Measurements from ENCODE around the gene CTSD. TPM values are rescaled to one million over a fixed set of nuclear protein-coding genes. Genes with fewer than 3 reads are reported as not detected.

The CTSD gene
- total and polyA plus RNA-seq, 3 experiments from 2014 or later: 110 to 206 (median 116) TPM

DNA sequence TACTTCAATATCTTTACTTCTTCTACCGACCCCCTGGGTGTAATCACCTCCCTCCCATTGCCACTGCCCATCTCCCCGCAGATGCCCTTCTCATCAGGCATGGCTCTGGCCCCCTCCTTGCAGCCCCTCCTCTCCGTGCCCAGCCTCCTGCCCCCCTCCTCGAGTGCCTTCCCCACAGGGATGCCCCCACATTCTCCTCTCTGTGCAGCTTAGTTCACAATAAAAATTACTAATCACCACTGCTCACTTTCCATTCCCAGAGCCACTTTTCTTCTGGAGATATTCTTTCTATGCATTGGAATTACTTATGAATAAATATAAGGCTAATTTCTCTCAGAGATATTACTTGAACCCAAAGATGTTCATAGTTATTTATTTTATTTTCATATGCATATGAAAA, 35.4 kb downstream of the CTSD start:
- no peaks in the 10 kb centered on the region for H3K27me3 ChIP-seq (ENCODE audit: insufficient read depth, low read length, poor library complexity, severe bottlenecking)
- no peak overlapping the region for H3K27ac Mint-ChIP-seq
- peaks cover 12% of the 10 kb centered on the region for H3K4me1 ChIP-seq (ENCODE audit: insufficient read depth, low read length)
- peak overlapping the region in 2 of 7 donors; percentile 22 to 24 for H3K4me3 Mint-ChIP-seq
- no peaks in the 10 kb centered on the region for H3K36me3 ChIP-seq (ENCODE audit: insufficient read depth, low read length)
- H3K4me3 ChIP-seq (ENCODE audit: low read length): no peak overlapping the region
- H3K36me3 Mint-ChIP-seq: no peaks in the 10 kb centered on the region
- CTCF ChIA-PET: no interaction called here
- H3K9me3 Mint-ChIP-seq: no peaks in the 10 kb centered on the region
- H3K9me3 ChIP-seq (ENCODE audit: low read length): no peaks in the 10 kb centered on the region
- no peak for DNase-seq
- H3K27me3 Mint-ChIP-seq: peaks cover 12 to 23% of the 10 kb centered on the region in 2 donors
- POLR2A ChIA-PET: no interaction called here
- H3K27ac ChIP-seq (ENCODE audit: low read depth, low read length): no peak overlapping the region
- peaks cover 31 to 33% (median 33%) of the 10 kb centered on the region in 3 donors for H3K4me1 Mint-ChIP-seq

DNA sequence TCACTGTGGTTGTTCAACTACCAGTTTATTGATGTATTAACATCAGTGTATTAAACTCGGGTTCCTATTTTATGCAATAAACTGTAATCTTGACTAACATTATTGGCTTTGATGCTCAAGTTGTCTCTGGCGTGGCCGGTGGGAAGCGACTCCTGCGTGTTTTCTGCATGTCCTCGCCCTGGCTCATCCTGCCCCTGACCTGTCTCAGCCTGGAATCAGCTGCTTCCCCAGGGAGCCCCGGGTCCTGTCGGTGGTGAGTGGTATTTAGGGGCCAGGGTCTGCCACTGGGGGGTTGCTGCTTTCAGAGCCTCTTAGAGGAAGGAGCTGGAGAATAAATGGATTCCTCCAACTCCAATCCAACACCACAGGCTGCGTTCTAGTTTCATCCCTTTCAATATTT, 35.9 kb downstream of the CTSD start:
- Histone ChIP-seq H3K4me1 (ENCODE audit: insufficient read depth, low read length) (peaks cover 9% of the 10 kb centered on the region), H3K9me3 (ENCODE audit: low read length) (no peaks in the 10 kb centered on the region), H3K27me3 (ENCODE audit: insufficient read depth, low read length, poor library complexity, severe bottlenecking) (no peaks in the 10 kb centered on the region), H3K4me3 (ENCODE audit: low read length) (no peak overlapping the region), H3K27ac (ENCODE audit: low read depth, low read length) (no peak overlapping the region), H3K36me3 (ENCODE audit: insufficient read depth, low read length) (no peaks in the 10 kb centered on the region)
- peaks cover 12 to 23% of the 10 kb centered on the region in 2 donors for H3K27me3 Mint-ChIP-seq
- no peaks in the 10 kb centered on the region for H3K36me3 Mint-ChIP-seq
- ChIA-PET CTCF (no interaction called here), POLR2A (no interaction called here)
- no peaks in the 10 kb centered on the region for H3K9me3 Mint-ChIP-seq
- no peak overlapping the region for H3K27ac Mint-ChIP-seq
- peak overlapping the region in 3 of 7 donors; percentile 22 to 75 (median 24) for H3K4me3 Mint-ChIP-seq
- H3K4me1 Mint-ChIP-seq: peaks cover 31 to 33% (median 31%) of the 10 kb centered on the region in 3 donors
- DNase-seq: no peak

- H3K27ac ChIP-seq (ENCODE audit: low read depth, low read length): no peak overlapping the region
- Mint-ChIP-seq H3K36me3 (no peaks in the 10 kb centered on the region), H3K27ac (peak overlapping the region in 3 of 8 donors; percentile 43 to 47 (median 47)), H3K4me3 (no peak overlapping the region), H3K4me1 (peaks cover 30 to 33% (median 31%) of the 10 kb centered on the region in 3 donors), H3K27me3 (peaks cover 12 to 21% of the 10 kb centered on the region in 2 donors), H3K9me3 (no peaks in the 10 kb centered on the region)
- ChIA-PET CTCF (interaction anchor here (0.9 kb wide), 1 partner anchor 31 kb away, joined by 4 read pairs; no protein-coding TSS in a partner anchor), POLR2A (interaction anchor here (0.9 kb wide), 1 partner anchor 35 kb away, joined by 3 read pairs; no protein-coding TSS in a partner anchor)
- H3K36me3 ChIP-seq (ENCODE audit: insufficient read depth, low read length): no peaks in the 10 kb centered on the region
- H3K4me1 ChIP-seq (ENCODE audit: insufficient read depth, low read length): peaks cover 9% of the 10 kb centered on the region
- H3K4me3 ChIP-seq (ENCODE audit: low read length): no peak overlapping the region
- no peak for DNase-seq
- H3K27me3 ChIP-seq (ENCODE audit: insufficient read depth, low read length, poor library complexity, severe bottlenecking): no peaks in the 10 kb centered on the region
- no peaks in the 10 kb centered on the region for H3K9me3 ChIP-seq (ENCODE audit: low read length)
These were observed 36.5 kb downstream of the CTSD start for GRCh38 chr11:1727096-1727690.

GRCh38 chr11:1719781-1720180, 43.9 kb downstream of the CTSD start:
- Histone ChIP-seq H3K27me3 (ENCODE audit: insufficient read depth, low read length, poor library complexity, severe bottlenecking) (no peaks in the 10 kb centered on the region), H3K27ac (ENCODE audit: low read depth, low read length) (no peak overlapping the region), H3K9me3 (ENCODE audit: low read length) (no peaks in the 10 kb centered on the region), H3K36me3 (ENCODE audit: insufficient read depth, low read length) (no peaks in the 10 kb centered on the region), H3K4me1 (ENCODE audit: insufficient read depth, low read length) (no peaks in the 10 kb centered on the region), H3K4me3 (ENCODE audit: low read length) (no peak overlapping the region)
- CTCF ChIA-PET: no interaction called here
- Mint-ChIP-seq H3K36me3 (no peaks in the 10 kb centered on the region), H3K4me1 (no peaks in the 10 kb centered on the region), H3K4me3 (no peak overlapping the region), H3K9me3 (no peaks in the 10 kb centered on the region), H3K27ac (no peak overlapping the region), H3K27me3 (peaks cover 0 to 15% of the 10 kb centered on the region in 2 donors)
- no peak for DNase-seq
- POLR2A ChIA-PET: no interaction called here

DNA sequence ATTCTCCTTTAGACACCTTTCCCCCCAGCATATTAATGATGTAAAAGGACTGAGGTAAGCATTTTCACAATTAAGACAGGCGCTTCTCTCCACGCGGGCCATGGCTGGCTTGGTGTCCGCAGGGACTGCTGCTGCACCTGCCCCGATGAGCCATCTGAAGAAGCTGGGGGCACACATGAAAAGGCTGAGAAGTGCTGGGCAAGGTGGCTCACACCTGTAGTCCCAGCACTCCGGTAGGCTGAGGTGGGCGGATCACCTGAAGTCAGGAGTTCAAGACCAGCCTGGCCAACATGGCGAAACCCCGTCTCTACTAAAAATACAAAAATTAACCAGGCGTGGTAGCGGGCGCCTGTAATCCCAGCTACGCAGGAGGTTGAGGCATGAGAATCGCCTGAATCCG, 45.4 kb downstream of the CTSD start:
- Mint-ChIP-seq H3K27me3 (peaks cover 0 to 12% of the 10 kb centered on the region in 2 donors), H3K36me3 (no peaks in the 10 kb centered on the region), H3K4me1 (no peaks in the 10 kb centered on the region), H3K27ac (no peak overlapping the region), H3K9me3 (no peaks in the 10 kb centered on the region), H3K4me3 (no peak overlapping the region)
- Histone ChIP-seq H3K9me3 (ENCODE audit: low read length) (no peaks in the 10 kb centered on the region), H3K36me3 (ENCODE audit: insufficient read depth, low read length) (no peaks in the 10 kb centered on the region), H3K4me3 (ENCODE audit: low read length) (no peak overlapping the region), H3K4me1 (ENCODE audit: insufficient read depth, low read length) (no peaks in the 10 kb centered on the region), H3K27ac (ENCODE audit: low read depth, low read length) (no peak overlapping the region), H3K27me3 (ENCODE audit: insufficient read depth, low read length, poor library complexity, severe bottlenecking) (no peaks in the 10 kb centered on the region)
- ChIA-PET POLR2A (no interaction called here), CTCF (no interaction called here)
- DNase-seq: no peak

DNA sequence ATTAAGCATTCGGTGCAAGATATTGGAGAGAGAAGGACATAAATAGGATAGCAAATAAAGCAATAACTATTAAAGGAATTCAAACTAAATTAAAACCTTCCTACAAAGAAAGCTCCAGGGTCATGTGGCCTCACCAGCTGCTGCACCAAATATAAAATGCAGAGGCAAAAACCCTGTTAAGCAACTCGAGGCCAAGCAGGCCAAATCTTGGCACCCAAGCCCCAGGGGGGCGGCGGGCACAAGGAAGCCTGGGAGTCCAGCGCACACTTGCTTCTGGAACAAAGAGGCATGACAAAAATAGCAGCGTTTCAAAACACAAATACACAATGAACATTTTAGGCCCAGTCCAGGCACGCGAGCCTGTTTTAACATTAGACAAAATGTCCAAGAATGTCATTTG, 46.0 kb downstream of the CTSD start:
- Histone ChIP-seq H3K27me3 (ENCODE audit: insufficient read depth, low read length, poor library complexity, severe bottlenecking) (no peaks in the 10 kb centered on the region), H3K27ac (ENCODE audit: low read depth, low read length) (no peak overlapping the region), H3K4me1 (ENCODE audit: insufficient read depth, low read length) (no peaks in the 10 kb centered on the region), H3K36me3 (ENCODE audit: insufficient read depth, low read length) (no peaks in the 10 kb centered on the region), H3K9me3 (ENCODE audit: low read length) (no peaks in the 10 kb centered on the region), H3K4me3 (ENCODE audit: low read length) (no peak overlapping the region)
- ChIA-PET CTCF (no interaction called here), POLR2A (interaction anchor here (0.6 kb wide), 1 partner anchor 9 kb away, joined by 3 read pairs; no protein-coding TSS in a partner anchor)
- no peak overlapping the region for H3K4me3 Mint-ChIP-seq
- H3K4me1 Mint-ChIP-seq: no peaks in the 10 kb centered on the region
- DNase-seq: no peak
- no peaks in the 10 kb centered on the region for H3K9me3 Mint-ChIP-seq
- no peak overlapping the region for H3K27ac Mint-ChIP-seq
- no peaks in the 10 kb centered on the region for H3K36me3 Mint-ChIP-seq
- H3K27me3 Mint-ChIP-seq: peaks cover 2 to 12% of the 10 kb centered on the region in 2 donors

GRCh38 chr11:1714908-1715885, 48.5 kb downstream of the CTSD start:
- peaks cover 0 to 3% (median 0%) of the 10 kb centered on the region in 5 donors for H3K9me3 Mint-ChIP-seq
- Histone ChIP-seq H3K36me3 (ENCODE audit: insufficient read depth, low read length) (no peaks in the 10 kb centered on the region), H3K4me1 (ENCODE audit: insufficient read depth, low read length) (no peaks in the 10 kb centered on the region), H3K4me3 (ENCODE audit: low read length) (no peak overlapping the region), H3K9me3 (ENCODE audit: low read length) (no peaks in the 10 kb centered on the region), H3K27ac (ENCODE audit: low read depth, low read length) (no peak overlapping the region), H3K27me3 (ENCODE audit: insufficient read depth, low read length, poor library complexity, severe bottlenecking) (no peaks in the 10 kb centered on the region)
- no peaks in the 10 kb centered on the region for H3K4me1 Mint-ChIP-seq
- no peak for DNase-seq
- ChIA-PET CTCF (no interaction called here), POLR2A (no interaction called here)
- H3K27me3 Mint-ChIP-seq: peaks cover 2 to 8% of the 10 kb centered on the region in 2 donors
- no peaks in the 10 kb centered on the region for H3K36me3 Mint-ChIP-seq
- no peak overlapping the region for H3K4me3 Mint-ChIP-seq
- peak overlapping the region in 1 of 8 donors; percentile 77 for H3K27ac Mint-ChIP-seq

DNA sequence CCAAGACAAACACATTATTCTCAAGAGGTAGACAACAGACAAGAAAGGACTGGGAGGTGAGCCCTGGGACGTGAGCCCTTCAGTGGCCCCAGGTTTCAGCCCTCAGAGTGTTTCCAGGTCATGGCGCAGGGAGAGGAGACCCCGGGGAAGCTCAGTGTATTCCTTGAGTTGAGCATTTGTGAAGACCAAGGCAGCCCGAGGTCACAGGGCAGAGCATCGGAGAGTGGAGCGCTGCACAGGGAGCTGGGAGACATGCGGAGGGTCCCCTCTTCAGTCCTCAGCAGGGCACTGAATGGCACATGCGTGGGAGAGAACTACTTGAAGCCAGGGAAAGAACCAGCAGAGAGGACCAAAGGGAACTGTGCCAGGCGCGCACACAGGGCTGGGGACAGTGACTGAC, 55.0 kb downstream of the CTSD start:
- H3K4me3 Mint-ChIP-seq: no peak overlapping the region
- no peak overlapping the region for H3K4me3 ChIP-seq (ENCODE audit: low read length)
- H3K27me3 ChIP-seq (ENCODE audit: insufficient read depth, low read length, poor library complexity, severe bottlenecking): peaks cover 4% of the 10 kb centered on the region
- no peak overlapping the region for H3K27ac ChIP-seq (ENCODE audit: low read depth, low read length)
- H3K36me3 ChIP-seq (ENCODE audit: insufficient read depth, low read length): no peaks in the 10 kb centered on the region
- DNase-seq: no peak
- H3K9me3 ChIP-seq (ENCODE audit: low read length): no peaks in the 10 kb centered on the region
- peaks cover 2 to 18% (median 13%) of the 10 kb centered on the region in 3 donors for H3K4me1 Mint-ChIP-seq
- no peaks in the 10 kb centered on the region for H3K4me1 ChIP-seq (ENCODE audit: insufficient read depth, low read length)
- peak overlapping the region in 1 of 8 donors; percentile 82 for H3K27ac Mint-ChIP-seq
- H3K27me3 Mint-ChIP-seq: peaks cover 9 to 12% of the 10 kb centered on the region in 2 donors
- peaks cover 0 to 5% (median 0%) of the 10 kb centered on the region in 5 donors for H3K9me3 Mint-ChIP-seq
- POLR2A ChIA-PET: no interaction called here
- CTCF ChIA-PET: interaction anchor here (0.8 to 4.5 kb wide), 2 partner anchors 15 to 124 kb away, joined by 3 to 29 read pairs; partner anchors contain the start of gene SYT8
- H3K36me3 Mint-ChIP-seq: no peaks in the 10 kb centered on the region

All from CD8-positive, alpha-beta memory T cell (primary cell).